ENCODE results near the gene FOXA1.

Gene FOXA1

GRCh38 chr14:37594971-37595808 is at the start of gene FOXA1, which contains the start of gene TTC6:
Gene FOXA1 (minus strand): TSS chr14:37595249. CDS start chr14:37594972, 277 bp downstream.
Gene TTC6 (plus strand): TSS chr14:37595629. CDS start chr14:37622065, 26,436 bp downstream.
- H3K4me3 ChIP-seq (ENCODE audit: low read depth, low read length): no peak within 1 kb of the TSS
- TF ChIP-seq CTCF (IDR thresholded peaks at IDR 0.05; ENCODE audit: borderline replicate concordance, insufficient read depth, low read depth, low read length): no peak

- no peak overlapping the region for H3K4me3 ChIP-seq (ENCODE audit: low read depth, low read length)
- TF ChIP-seq CTCF (IDR thresholded peaks at IDR 0.05; ENCODE audit: borderline replicate concordance, insufficient read depth, low read depth, low read length): no peak
Observed at GRCh38 chr14:37643701-37644100, 48.7 kb upstream of the FOXA1 start.

GRCh38 chr14:37642125-37642524 is 47.1 kb upstream of the FOXA1 start:
- TF ChIP-seq CTCF (IDR thresholded peaks at IDR 0.05; ENCODE audit: borderline replicate concordance, insufficient read depth, low read depth, low read length): no peak
- H3K4me3 ChIP-seq (ENCODE audit: low read depth, low read length): no peak overlapping the region

GRCh38 chr14:37641117-37641516 is 46.1 kb upstream of the FOXA1 start:
- TF ChIP-seq CTCF (IDR thresholded peaks at IDR 0.05; ENCODE audit: borderline replicate concordance, insufficient read depth, low read depth, low read length): no peak
- no peak overlapping the region for H3K4me3 ChIP-seq (ENCODE audit: low read depth, low read length)

- no peak overlapping the region for H3K4me3 ChIP-seq (ENCODE audit: low read depth, low read length)
- no peak for TF ChIP-seq CTCF (IDR thresholded peaks at IDR 0.05; ENCODE audit: borderline replicate concordance, insufficient read depth, low read depth, low read length)
Observed at GRCh38 chr14:37638599-37638998, 43.5 kb upstream of the FOXA1 start.

- H3K4me3 ChIP-seq (ENCODE audit: low read depth, low read length): no peak overlapping the region
- no peak for TF ChIP-seq CTCF (IDR thresholded peaks at IDR 0.05; ENCODE audit: borderline replicate concordance, insufficient read depth, low read depth, low read length)
Observed at GRCh38 chr14:37637341-37637740, 42.3 kb upstream of the FOXA1 start.

Measured in GM12875 (cell line).